DMS153 treated with DMSO at 0.1 percent for 48 hours (cell line): Measurements from ENCODE around the gene GAK.
"Not testable (repeated sequence)": the region's sequence is repeated elsewhere in the genome, so short reads cannot be mapped to it uniquely, and the experiment has no call there.

Source experiments
- DNase-seq: peaks from one replicate; lab custom pipeline; 2025; ENCODE audit not compliant: unreplicated experiment; lab: John Stamatoyannopoulos, UW

Gene GAK

GRCh38 chr4:952881-953573 lies 20.9 kb upstream of the GAK start:
- DNase-seq: no peak

- DNase-seq: no peak
Measured at GRCh38 chr4:951594-952468, 19.7 kb upstream of the GAK start.

GRCh38 chr4:951186-951585 lies 19.1 kb upstream of the GAK start:
- no peak for DNase-seq

GRCh38 chr4:950136-951020 lies 18.3 kb upstream of the GAK start:
- DNase-seq: no peak

- no peak for DNase-seq
Measured at GRCh38 chr4:949656-950055, 17.5 kb upstream of the GAK start.

GRCh38 chr4:948936-949300 lies 16.8 kb upstream of the GAK start:
- no peak for DNase-seq

GRCh38 chr4:948101-948935 lies 16.2 kb upstream of the GAK start:
- no peak for DNase-seq

- DNase-seq: no peak
Measured at GRCh38 chr4:947491-947971, 15.4 kb upstream of the GAK start.

GRCh38 chr4:946517-947471 lies 14.7 kb upstream of the GAK start:
- no peak for DNase-seq

GRCh38 chr4:946103-946450 lies 14.0 kb upstream of the GAK start:
- DNase-seq: no peak

- DNase-seq: no peak
Measured at GRCh38 chr4:945274-946102, 13.4 kb upstream of the GAK start.

- DNase-seq: not testable (repeated sequence)
Measured at GRCh38 chr4:939508-939907, 7.4 kb upstream of the GAK start.

GRCh38 chr4:932713-933070 lies 576 bp upstream of the GAK start:
- no peak for DNase-seq

- DNase-seq: no peak
Measured at GRCh38 chr4:931194-931959, 739 bp downstream of the GAK start.

GRCh38 chr4:930827-931193 lies 1.3 kb downstream of the GAK start:
- DNase-seq: no peak

- DNase-seq: no peak
Measured at GRCh38 chr4:930028-930551, 2.0 kb downstream of the GAK start.

GRCh38 chr4:929096-929765 lies 2.9 kb downstream of the GAK start:
- DNase-seq: no peak
